ENCODE data around the gene MCEMP1.

Gene MCEMP1

DNA sequence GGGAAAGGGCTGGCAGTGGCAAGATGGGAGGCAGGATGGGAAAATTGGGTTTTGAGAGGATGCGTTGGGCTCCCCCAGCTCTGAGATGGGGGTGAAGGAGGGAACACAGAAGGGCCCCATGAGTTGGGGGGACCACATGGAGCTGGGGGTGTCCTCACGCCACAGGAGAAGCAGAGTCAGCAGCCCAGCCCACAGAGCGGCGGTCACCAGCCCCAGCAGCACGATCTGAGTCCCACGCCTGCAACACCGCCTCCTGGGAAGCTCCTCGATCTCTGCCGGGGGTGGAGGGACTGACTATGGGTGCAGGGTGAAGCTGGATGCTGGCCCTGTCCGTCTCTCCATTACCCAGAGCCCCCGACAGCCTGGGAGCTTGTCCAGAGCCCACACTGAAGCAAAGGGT is 21.7 kb downstream of the MCEMP1 start:
- DNase-seq (ENCODE audit: low read depth) = no peak

DNA sequence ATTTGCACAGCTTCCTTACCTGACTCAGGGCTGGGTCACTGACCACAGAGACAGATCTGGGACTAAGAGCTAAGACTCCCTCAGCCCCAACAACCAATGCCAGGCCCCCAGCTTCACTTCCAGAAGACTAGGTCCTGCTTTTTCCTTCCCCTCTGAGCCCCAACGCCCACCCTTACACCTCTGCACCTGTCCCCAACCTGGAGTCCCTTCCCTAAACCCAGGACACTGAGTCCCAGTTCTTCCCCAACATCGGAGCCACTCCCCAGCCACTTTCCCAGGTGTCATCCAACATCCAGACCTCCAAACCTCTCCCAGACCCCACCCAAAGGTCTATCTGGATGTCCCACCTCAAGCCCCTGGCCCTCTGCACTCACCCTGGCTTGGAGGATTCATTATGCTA is 22.1 kb downstream of the MCEMP1 start:
- no peak for DNase-seq (ENCODE audit: low read depth)

DNA sequence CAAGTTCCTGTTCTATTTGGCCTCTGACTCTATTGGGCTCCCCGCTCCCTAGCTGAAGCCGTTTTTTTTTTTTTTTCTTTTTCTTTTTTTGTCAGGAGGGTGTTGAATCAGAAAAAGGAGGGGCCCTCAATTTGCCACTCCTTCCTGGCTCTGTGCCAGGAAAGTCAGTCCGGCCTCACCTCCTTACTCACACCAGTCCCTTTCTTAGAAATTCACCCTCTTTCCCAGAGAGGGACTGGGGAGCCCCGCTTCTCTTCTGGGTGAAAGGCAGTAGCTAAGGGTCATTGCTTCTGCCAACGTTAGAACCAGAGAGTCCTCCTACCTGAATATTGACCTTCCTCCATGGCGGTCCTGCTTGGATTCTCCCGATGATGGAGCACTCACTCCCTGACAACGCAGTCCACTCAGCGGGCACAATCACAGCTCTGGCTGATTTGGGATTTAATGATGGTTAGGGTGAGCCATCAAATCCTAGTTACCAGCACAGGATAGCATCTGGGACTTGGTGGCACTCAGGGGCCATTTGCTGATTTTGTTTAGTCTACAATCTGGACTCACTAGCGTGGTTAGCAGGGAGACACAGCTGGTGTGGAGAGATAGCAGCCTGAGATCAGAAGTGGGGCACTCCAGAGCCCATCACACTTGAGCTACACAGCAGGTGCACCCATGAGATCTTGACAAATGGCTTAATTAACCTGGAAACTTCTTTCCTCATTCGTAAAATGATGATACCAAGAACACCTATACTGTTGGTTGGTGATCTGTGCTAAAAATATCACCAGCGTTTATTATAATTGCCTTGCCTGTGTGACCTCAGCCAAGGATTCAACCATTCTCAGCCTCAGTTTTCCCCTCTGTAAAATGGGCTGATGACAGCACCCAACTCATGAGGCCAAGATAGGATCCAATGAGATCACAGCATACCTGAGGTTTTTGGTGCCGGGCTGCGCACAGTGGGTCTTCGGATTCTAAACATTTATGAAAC is 22.8 kb downstream of the MCEMP1 start:
- no peak for DNase-seq (ENCODE audit: low read depth)

DNA sequence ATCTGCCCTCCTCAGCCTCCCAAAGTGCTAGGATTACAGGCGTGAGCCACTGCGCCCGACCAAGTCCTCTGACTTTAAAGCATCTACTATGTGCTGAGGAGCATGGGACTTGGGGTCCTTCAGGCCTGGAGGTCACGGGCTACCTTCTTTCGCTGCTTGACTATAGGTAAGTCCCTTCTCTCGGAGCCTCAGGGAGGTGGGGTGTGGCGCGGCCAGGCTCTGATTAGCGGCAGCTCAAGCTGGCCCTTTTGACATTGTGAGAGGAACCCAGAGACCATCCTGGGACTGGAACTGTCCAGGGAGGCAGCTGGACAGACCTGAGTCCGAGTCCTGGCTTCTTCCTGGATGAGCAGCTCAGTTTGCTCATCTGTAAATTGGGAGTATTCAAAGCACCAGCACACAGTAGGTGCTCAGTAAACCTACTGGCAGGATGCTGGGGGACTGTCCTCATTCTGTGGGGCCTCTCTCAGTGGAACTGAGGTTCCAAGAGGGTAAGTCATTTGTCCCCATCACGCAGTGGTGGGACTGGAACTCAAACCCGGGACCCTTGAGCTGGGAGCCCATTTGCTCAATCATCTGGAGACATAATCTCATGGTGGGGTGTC is 24.3 kb downstream of the MCEMP1 start:
- no peak for DNase-seq (ENCODE audit: low read depth)

DNA sequence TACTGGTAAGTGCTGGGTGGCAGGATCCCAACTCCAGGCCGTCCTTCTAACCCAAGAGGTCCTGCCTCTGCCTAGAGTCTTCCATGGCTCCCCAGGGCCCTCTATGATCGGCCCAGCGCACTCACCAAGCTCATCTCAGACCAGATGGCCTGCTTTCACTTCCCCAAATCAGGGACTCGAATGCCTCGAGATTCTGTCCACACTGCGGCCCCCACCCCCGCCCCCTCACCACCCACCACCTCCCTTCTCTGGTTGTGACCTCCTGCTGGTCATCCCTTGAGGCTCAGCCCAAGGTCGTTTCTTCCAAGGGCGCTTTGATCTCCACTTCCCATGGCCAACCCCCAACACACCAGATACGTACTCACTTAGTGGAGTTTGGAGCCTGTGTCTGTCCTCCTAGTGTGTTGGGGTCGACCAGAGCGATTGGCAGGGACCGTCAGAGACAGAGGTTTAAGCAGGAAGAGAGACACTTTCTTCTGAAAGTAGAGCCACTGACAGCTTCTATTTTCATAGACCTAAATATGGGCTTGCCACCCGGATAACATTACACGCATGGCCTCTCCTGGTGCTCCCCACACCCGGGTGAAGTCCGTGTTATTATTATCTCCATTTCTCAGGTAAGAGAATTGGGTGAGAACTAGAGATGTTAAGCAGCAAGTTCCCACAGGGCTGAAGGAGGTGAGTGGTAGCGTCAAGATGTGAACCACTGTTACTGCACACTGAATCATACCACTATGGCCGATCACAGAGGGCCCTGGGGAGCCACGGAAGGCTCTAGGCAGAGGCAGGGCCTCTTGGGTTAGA is 25.0 kb downstream of the MCEMP1 start, which contains the start of gene FCER2:
TSS of gene FCER2 (minus strand) at position 478 of the 804 bp plus-strand sequence. CDS start 2,371 bp downstream, outside the sequence.
- no peak for DNase-seq (ENCODE audit: low read depth)

DNA sequence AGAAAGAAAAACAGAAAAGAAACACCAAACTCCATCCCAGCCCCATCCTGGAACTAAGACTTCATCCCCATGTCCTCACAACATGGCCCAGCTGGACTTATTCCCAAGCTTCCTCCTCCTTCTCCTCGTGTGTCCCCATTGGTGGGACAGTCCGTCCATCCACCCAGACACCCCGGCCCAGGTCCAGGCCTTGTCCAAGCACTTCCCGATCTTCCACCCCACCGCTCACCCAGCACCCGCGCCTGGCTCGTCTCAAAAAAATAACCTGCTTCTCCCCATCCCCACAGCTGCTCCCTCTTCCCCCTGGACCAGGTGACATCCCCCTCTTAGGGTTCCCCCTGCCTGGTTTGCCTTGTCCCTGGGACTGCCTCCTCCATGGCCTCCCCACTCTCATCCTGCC is 26.4 kb downstream of the MCEMP1 start:
- no peak for DNase-seq (ENCODE audit: low read depth)

GRCh38 chr19:7704280-7705060 is 27.6 kb downstream of the MCEMP1 start:
- no peak for DNase-seq (ENCODE audit: low read depth)

GRCh38 chr19:7705387-7706187 is 28.7 kb downstream of the MCEMP1 start:
- peak; percentile 59 for DNase-seq (ENCODE audit: low read depth)

GRCh38 chr19:7706188-7706954 is 29.5 kb downstream of the MCEMP1 start:
- no peak for DNase-seq (ENCODE audit: low read depth)

DNA sequence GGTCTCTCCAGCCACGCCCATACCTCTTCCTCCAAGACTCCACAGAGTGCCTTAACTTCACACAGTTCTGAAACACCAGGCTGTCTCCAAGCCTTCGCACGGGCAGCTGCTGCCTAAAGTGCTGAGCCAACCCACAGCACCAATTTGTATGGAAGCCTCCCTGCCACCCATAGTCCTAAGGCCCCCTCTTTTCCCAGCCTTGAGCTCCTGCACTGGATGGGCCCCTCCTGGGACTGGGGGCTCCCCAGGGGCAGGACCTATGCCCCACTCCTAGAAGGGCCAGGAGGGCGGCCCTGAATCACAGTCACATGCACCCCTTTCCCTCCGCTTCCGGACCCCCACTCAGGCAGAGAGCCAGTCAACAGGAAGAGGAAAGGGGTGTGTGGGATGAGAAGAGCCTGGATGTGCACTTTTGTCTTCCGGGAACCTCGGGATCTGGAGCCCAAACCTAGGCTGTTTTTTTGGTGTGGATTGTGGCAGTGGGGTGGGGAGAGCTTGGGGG is 30.1 kb downstream of the MCEMP1 start:
- DNase-seq (ENCODE audit: low read depth) = no peak

DNA sequence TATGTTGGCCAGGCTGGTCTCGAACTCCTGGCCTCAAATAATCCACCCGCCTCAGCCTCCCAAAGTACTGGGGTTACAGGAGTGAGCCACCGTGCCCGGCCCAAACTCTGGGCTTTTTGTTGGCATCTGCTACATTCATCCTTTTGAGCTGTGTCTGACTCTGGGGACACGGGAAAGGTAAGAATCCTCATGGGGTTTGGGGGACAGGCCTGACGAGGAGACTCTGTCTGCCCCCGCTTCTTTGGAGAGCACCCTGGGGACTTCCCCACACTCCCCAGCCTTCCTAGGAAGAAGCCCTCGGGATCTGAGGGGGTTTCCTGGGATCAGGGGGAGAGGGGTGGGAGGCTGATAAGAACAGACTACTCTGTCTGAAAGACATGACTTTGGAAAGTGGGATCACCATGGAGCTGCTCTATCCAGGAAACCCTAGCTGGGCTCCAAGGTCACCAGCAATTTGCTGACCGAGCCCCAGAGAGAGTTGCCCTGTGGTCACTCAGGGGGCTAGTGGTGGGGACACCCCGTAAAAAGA is 33.1 kb downstream of the MCEMP1 start:
- no peak for DNase-seq (ENCODE audit: low read depth)

GRCh38 chr19:7710616-7711015 is 33.7 kb downstream of the MCEMP1 start:
- no peak for DNase-seq (ENCODE audit: low read depth)

DNA sequence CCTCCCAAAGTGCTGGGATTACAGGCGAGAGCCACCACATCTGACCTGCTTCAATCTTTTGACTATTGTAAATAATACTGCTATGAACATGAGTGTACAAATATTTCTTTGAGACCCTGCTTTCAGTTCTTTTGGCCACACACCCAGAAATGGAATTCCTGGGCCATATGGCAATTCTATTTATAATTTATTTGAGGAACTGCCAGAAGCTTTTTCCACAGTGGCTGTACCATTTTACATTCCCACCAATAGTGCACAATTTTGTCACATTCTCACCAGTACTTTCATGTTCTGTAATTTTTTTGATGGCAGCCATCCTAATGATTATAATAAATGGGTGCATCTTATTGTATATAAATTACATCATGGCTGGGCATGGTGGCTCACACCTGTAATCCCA is 38.8 kb downstream of the MCEMP1 start:
- DNase-seq (ENCODE audit: low read depth) = no peak

- DNase-seq (ENCODE audit: low read depth) = no peak
Measured at GRCh38 chr19:7716762-7717161, 39.9 kb downstream of the MCEMP1 start.

DNA sequence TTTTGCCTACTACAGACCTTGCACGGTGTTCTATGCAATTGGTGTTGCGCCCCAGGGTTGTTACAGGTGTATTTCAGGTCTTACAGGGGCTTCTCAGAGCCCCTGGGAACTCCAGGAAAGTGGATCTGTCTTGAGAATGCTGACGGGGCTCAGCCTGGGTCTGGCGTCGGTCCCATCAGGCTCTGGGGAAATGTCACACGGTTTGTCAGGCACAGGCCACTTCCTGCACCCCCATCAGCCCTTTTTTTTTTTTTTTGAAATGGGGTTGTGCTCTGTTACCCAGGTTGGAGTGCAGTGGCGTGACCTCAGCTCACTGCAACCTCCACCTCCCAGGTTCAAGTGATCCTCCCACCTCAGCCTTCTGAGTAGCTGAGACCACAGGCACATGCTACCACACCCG is 41.8 kb downstream of the MCEMP1 start:
- no peak for DNase-seq (ENCODE audit: low read depth)

GRCh38 chr19:7720351-7720750 is 43.5 kb downstream of the MCEMP1 start:
- DNase-seq (ENCODE audit: low read depth) = no peak

DNA sequence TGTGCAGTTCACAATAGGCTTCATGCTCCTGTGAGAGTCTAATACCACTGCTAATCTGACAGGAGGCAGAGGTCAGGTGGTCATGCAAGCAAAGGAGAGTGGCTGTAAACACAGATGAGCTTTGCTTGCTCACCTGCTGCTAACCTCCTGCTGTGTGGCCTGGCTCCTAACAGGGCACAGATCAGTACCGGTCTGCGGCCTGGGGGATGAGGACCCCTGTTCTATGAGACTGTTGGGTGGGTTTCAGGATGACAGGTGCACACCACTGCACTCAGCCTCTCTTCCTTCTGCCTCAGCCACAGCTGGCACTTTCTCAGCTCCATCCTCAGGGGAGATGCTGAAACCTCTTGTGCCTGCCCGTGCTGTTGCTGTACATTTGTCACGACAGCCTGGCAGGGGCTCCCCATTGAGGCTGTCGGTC is 45.4 kb downstream of the MCEMP1 start:
- no peak for DNase-seq (ENCODE audit: low read depth)

DNA sequence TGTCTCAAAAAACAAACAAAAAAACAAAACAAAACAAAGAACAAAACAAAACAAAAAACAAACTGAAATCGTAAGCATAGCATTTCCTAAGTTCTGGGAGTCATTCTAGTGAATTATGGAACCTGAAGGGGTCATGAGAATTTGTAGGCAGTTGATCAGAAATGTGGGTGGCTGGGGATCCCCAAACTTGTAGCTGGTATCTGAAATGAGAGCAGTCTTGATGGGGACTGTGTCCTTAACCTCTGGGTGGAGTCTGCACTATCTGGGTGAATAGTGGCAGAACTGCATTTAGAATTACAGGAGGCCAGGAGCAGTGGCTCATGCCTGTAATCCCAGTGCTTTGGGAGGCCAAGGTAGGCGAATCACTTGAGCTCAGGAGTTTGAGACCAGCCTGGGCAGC is 48.9 kb downstream of the MCEMP1 start:
- DNase-seq (ENCODE audit: low read depth) = no peak

GRCh38 chr19:7729211-7729610 is 52.3 kb downstream of the MCEMP1 start:
- no peak for DNase-seq (ENCODE audit: low read depth)

Measured in activated T-helper 1 cell treated with Interleukin-2 at 50 U/mL for 16 hours (primary cell).